Loucy (cell line): Measurements from ENCODE around the gene JPH4.

Experiments
- H2AFZ ChIP-seq: fragments of 200-600 bp; sonication (generic); 2 replicates; pipeline ENCODE4 v1.6.0; 2016; ENCODE audit warnings: antibody characterized with exemption, mild to moderate bottlenecking, low read length, moderate library complexity
- H3F3A ChIP-seq: fragments of 200-600 bp; 2 replicates; pipeline ENCODE4 v1.6.0; 2016; ENCODE audit warnings: antibody characterized with exemption, low read depth, mild to moderate bottlenecking
- H3K27me3 ChIP-seq: fragments of 200-600 bp; sonication (generic); 2 replicates; pipeline ENCODE4 v1.6.1; 2014; ENCODE audit warnings: low read length, mild to moderate bottlenecking; ENCODE audit not compliant: insufficient read depth, poor library complexity, severe bottlenecking
- H3K36me3 ChIP-seq: fragments of 200-600 bp; sonication (generic); 2 replicates; pipeline ENCODE4 v1.6.1; 2016; ENCODE audit warnings: low read length; ENCODE audit not compliant: insufficient read depth
- H3K4me1 ChIP-seq: fragments of 200-600 bp; sonication (generic); 2 replicates; pipeline ENCODE4 v1.5.1; 2014; ENCODE audit warnings: low read length, mild to moderate bottlenecking; ENCODE audit not compliant: insufficient read depth, poor library complexity, severe bottlenecking
- H3K4me2 ChIP-seq: fragments of 200-600 bp; sonication (generic); 2 replicates; pipeline ENCODE4 v1.6.0; 2014; ENCODE audit warnings: antibody characterized with exemption, low read length, low read depth, mild to moderate bottlenecking; ENCODE audit not compliant: poor library complexity, severe bottlenecking
- H3K4me3 ChIP-seq: fragments of 200-600 bp; sonication (generic); 2 replicates; pipeline ENCODE4 v1.5.1; 2014; ENCODE audit warnings: low read length, mild to moderate bottlenecking, mixed read lengths; ENCODE audit not compliant: poor library complexity, severe bottlenecking
- H3K79me2 ChIP-seq: fragments of 200-600 bp; sonication (generic); 2 replicates; pipeline ENCODE4 v1.6.1; 2014; ENCODE audit warnings: low read length; ENCODE audit not compliant: insufficient read depth
- H3K9ac ChIP-seq: fragments of 200-600 bp; sonication (generic); 2 replicates; pipeline ENCODE4 v1.6.0; 2014; ENCODE audit warnings: mild to moderate bottlenecking, low read depth, low read length, moderate library complexity; ENCODE audit not compliant: poor library complexity, severe bottlenecking
- H3K9me2 ChIP-seq: fragments of 200-600 bp; sonication (generic); replicated peaks from 2 replicates; pipeline ENCODE4 v1.6.1; 2016; ENCODE audit warnings: low read depth, low read length, mixed read lengths
- H3K9me3 ChIP-seq: fragments of 200-600 bp; sonication (generic); 2 replicates; pipeline ENCODE4 v1.6.1; 2014; ENCODE audit warnings: mild to moderate bottlenecking, antibody characterized with exemption, low read length, low read depth; ENCODE audit not compliant: insufficient read depth
- H4K20me1 ChIP-seq: fragments of 200-600 bp; sonication (generic); 2 replicates; pipeline ENCODE4 v1.6.0; 2014; ENCODE audit warnings: antibody characterized with exemption, low read length, mild to moderate bottlenecking; ENCODE audit not compliant: insufficient read depth, poor library complexity, severe bottlenecking
- CTCF ChIP-seq: fragments of 200-600 bp; sonication (generic); conservative IDR thresholded peaks from 2 replicates; pipeline ENCODE4 v1.5.1; 2014; ENCODE audit warnings: mild to moderate bottlenecking, antibody characterized with exemption, low read length
- EZH2phosphoT487 ChIP-seq: fragments of 200-600 bp; IDR thresholded peaks from 2 replicates; pipeline ENCODE4 v1.6.1; 2018; ENCODE audit warnings: antibody characterized with exemption, mild to moderate bottlenecking, moderate library complexity, borderline replicate concordance

JPH4 gene

DNA sequence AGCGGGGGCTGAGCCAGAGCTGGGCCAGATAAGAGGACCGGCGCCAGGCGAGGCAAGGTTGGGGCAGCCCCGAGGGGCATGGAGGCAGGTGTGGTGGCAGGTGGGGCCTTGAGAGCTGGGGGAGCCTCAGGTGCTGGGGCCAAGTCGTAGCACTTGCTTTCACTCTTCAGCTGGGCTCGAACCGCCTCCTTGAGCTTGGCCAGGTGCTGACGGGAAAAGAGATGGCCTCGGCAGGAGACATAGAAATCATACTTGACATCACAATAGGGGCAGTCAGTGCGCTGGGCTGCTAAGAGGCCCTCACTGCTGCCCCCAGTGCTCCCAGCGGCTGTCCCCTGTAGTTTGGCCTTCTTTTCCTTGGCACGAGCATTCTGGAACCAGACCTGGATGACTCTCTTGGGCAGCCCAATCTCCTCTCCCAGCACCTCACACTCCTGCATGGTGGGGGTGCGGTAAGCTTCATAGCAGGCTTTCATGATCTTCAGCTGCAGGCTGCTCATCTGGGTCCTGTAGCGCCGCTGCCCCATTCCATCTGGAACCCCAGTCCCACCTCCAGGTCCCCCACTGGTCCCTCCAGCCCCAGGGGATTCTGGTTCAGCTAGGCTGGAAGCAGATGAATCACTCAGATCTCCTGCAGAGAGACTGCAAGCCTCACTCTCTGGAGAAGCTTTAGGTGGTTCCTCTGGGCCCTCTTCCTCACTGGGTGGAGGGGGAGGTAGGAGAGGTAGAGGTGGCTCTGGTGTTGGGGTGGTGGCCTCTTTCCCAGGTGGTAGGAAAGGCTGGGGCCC lies 55.2 kb downstream of the JPH4 start:
- Histone ChIP-seq H3K79me2 (no peaks in the 10 kb centered on the region), H3K4me2 (no peak overlapping the region), H3K36me3 (no peaks in the 10 kb centered on the region), H3K27me3 (no peaks in the 10 kb centered on the region), H3K9ac (no peak overlapping the region), H3F3A (no peaks in the 10 kb centered on the region), H3K9me3 (no peaks in the 10 kb centered on the region), H2AFZ (no peak overlapping the region), H3K4me3 (no peak overlapping the region), H4K20me1 (no peaks in the 10 kb centered on the region), H3K9me2 (no peaks in the 10 kb centered on the region), H3K4me1 (no peaks in the 10 kb centered on the region)
- TF ChIP-seq EZH2phosphoT487 (no peak), CTCF (no peak)

DNA sequence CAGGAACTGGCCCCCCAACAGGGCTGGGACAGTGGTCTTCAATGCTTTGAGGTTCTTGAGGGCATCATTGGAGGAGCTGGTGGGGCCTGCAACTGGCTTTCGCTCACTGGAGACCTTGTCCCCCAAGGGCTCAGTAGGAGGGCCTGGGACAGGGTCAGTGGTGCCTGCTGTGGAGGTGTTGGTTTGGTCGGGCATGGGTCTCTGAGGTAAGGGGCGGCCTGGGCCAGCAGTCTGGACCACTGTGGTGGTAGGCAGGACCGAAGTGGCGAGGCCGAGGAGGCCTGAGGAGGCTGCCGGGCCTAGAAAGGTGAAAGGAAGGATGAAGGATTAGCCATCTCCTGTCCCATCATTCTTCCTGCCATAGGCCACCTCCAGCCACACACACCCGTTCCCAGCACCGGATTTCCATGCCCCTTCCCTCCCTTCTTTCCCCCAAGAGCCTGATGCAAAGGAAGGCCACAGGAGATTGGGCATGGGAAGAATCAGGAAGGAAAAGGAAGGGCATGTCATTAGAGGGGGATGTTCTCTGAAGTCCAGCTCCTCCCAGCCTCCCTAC lies 55.9 kb downstream of the JPH4 start:
- Histone ChIP-seq H4K20me1 (no peaks in the 10 kb centered on the region), H3K4me1 (no peaks in the 10 kb centered on the region), H3F3A (no peaks in the 10 kb centered on the region), H3K79me2 (no peaks in the 10 kb centered on the region), H3K9me2 (no peaks in the 10 kb centered on the region), H3K27me3 (no peaks in the 10 kb centered on the region), H3K36me3 (no peaks in the 10 kb centered on the region), H3K9me3 (no peaks in the 10 kb centered on the region), H3K9ac (no peak overlapping the region), H2AFZ (no peak overlapping the region), H3K4me3 (no peak overlapping the region), H3K4me2 (no peak overlapping the region)
- TF ChIP-seq EZH2phosphoT487 (no peak), CTCF (no peak)

DNA sequence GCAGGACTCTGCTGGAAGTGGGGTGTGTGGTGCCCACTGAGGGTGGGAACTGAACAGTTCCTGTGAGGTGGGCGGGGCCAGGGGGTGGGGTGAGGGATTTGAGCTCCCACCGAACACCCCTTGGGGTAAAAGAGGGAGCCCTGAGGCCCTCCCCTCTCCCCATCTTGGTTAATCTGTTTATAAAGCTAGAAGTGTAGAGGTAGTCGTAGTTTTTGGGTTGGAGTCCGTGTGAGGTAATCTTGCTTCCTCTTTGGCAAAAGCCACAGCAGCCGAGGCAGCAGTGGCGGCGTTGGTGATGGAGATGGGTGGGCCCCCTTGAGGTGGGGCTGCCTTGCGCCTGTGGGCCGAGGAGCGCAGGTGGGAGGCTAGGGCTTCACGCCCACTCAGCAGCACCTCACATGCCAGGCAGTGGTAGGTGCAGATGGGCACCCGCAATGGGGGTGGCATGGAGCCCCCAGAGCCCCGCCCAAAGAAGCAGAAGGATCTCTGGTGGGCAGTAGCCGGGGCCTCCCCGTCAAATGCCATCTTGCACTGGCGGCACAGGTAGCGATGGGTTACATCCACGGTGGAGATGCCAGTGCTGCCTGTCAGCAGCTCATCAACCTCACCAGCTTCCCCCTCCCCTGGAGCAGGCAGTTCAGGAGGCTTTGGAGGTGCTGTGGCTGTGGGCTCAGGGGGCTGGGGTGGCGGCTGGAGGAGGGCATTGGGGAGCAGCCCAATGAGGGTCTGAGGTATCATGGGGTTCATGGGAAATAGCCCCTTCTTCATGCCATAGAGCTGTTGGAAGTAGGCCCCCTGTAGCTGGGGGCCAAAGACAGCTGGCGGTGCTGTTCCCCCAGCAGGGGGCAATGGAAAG lies 56.6 kb downstream of the JPH4 start:
- no peak overlapping the region for H3K4me3 ChIP-seq
- no peaks in the 10 kb centered on the region for H3K9me3 ChIP-seq
- H3K4me1 ChIP-seq = no peaks in the 10 kb centered on the region
- H3K27me3 ChIP-seq = no peaks in the 10 kb centered on the region
- no peaks in the 10 kb centered on the region for H3K36me3 ChIP-seq
- H4K20me1 ChIP-seq = no peaks in the 10 kb centered on the region
- no peaks in the 10 kb centered on the region for H3K79me2 ChIP-seq
- no peaks in the 10 kb centered on the region for H3F3A ChIP-seq
- no peak overlapping the region for H2AFZ ChIP-seq
- H3K4me2 ChIP-seq = no peak overlapping the region
- H3K9ac ChIP-seq = no peak overlapping the region
- TF ChIP-seq EZH2phosphoT487 = no peak
- TF ChIP-seq CTCF = no peak
- H3K9me2 ChIP-seq = no peaks in the 10 kb centered on the region
